T-helper 2 cell treated with Interferon-gamma antibody and Interleukin-4, amounts not matched to agents 100 ng/mL and 5 ng/mL, for 36 hours (primary cell): ENCODE results near the gene GSTO2. TPM values are rescaled to one million over a fixed set of nuclear protein-coding genes. Genes with fewer than 3 reads are reported as not detected.

Experiments used
- intact Hi-C: fragments of 100-400 bp; cut with micrococcal nuclease; formaldehyde crosslinking; loops from one replicate; pipeline ENCODE4 v1.15.1; 2023
- total RNA-seq: library from RNA; stranded (reverse); gene quantifications from 2 replicates; pipeline ENCODE4 v1.2.3, GENCODE V29; 2022

Gene GSTO2
- total RNA-seq, 1 donor from 2014 or later, result 0.66 TPM

DNA sequence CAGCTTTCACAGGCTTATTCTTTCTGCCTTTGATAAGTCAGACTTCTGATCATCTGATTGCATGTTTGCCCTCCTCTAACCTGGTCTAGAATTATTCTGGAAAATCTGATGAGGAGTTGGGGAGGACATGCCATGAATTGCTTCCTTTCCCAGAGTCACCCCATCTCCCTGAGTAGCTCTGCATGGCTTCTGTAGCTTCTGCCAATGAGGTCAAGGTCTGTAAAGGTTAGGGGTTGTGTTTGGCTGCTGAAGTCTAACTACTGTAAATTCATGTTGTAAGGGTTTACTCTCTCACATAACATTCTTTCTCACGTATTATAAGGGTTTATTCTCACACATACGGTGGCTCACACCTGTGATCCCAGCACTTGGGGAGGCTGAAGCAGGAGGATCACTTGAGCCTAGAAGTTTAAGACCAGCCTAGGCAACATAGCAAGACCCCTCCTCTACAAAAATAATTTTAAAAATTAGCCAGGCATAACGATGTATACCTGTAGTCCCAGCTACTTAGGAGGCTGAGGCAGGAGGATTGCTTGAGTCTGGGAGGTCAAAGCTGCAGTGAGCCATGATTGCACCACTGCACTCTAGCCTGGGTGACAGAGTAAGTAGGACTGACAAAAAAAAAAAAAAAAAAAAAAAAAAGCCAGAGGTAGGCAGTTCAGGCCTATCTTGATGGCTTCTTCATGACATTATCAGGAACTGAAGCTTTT lies 10.7 kb downstream of the GSTO2 start:
- intact Hi-C loops, result no loop called here

GRCh38 chr10:104281694-104282093 lies 12.7 kb downstream of the GSTO2 start:
- intact Hi-C loops, result no loop called here

GRCh38 chr10:104284846-104285245 lies 15.9 kb downstream of the GSTO2 start:
- intact Hi-C loops, result no loop called here

GRCh38 chr10:104286939-104287338 lies 18.0 kb downstream of the GSTO2 start:
- intact Hi-C loops, result no loop called here

GRCh38 chr10:104288355-104288754 lies 19.4 kb downstream of the GSTO2 start:
- intact Hi-C loops, result no loop called here

- intact Hi-C loops, result loop anchor here (1.0 to 2.0 kb wide), 5 partner anchors 14 to 323 kb away; partner anchors contain the start of gene ITPRIP
Observed at GRCh38 chr10:104291439-104291951, 22.5 kb downstream of the GSTO2 start.

DNA sequence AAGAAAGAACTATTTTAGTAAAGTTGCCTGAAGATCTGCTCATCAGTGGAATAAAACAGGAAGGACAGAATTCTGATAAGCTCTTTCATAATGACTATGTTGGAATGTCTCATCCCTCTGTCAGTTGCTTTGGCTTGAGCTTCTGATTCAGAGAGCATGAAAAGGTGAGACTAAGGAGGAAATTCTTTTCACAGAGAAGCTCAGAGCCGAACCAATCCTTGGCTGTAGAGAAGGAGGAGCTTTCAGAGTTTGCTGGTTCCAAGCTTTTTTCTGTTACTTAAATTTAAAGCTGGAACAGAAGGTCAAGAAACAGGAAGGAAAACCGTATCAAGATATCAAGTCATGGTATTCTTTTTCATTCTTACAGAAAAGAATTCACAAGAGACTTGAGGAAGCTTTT lies 24.0 kb downstream of the GSTO2 start:
- intact Hi-C loops, result no loop called here

- intact Hi-C loops, result no loop called here
Observed at GRCh38 chr10:104293781-104294321, 24.9 kb downstream of the GSTO2 start.

DNA sequence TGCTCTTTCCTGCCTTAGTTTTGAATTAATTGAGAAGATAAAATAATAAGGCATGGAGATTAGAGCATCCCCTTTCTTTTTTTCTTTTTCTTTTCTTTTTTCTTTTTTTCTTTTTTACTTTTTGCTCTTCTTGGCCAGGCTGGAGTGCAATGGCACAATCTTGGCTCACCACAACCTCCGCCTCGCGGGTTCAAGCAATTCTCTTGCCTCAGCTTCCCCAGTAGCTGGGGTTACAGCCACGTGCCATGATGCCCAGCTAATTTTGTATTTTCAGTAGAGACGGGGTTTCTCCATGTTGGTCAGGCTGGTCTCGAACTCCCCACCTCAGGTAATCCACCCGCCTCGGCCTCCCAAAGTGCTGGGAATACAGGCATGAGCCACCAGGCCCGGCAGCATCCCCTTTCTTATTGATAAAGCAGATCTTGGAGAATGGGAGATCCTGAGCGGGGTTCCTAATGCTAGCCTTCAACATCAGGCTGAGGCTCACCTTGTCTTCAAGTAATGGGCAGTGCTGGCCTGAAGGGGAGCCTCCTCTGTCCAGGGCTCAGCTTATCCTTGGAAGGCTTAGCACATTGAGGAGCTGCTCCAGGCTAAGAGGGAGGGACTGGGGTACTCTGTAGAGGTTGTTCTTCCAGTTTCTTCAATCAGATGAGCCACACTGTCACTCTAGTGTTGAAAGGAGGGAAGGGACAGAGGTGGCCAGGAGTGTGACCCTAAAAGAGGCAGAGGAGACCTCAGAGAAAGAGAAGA lies 27.9 kb downstream of the GSTO2 start:
- intact Hi-C loops, result no loop called here

- intact Hi-C loops, result no loop called here
Observed at GRCh38 chr10:104297697-104298660, 29.0 kb downstream of the GSTO2 start.

DNA sequence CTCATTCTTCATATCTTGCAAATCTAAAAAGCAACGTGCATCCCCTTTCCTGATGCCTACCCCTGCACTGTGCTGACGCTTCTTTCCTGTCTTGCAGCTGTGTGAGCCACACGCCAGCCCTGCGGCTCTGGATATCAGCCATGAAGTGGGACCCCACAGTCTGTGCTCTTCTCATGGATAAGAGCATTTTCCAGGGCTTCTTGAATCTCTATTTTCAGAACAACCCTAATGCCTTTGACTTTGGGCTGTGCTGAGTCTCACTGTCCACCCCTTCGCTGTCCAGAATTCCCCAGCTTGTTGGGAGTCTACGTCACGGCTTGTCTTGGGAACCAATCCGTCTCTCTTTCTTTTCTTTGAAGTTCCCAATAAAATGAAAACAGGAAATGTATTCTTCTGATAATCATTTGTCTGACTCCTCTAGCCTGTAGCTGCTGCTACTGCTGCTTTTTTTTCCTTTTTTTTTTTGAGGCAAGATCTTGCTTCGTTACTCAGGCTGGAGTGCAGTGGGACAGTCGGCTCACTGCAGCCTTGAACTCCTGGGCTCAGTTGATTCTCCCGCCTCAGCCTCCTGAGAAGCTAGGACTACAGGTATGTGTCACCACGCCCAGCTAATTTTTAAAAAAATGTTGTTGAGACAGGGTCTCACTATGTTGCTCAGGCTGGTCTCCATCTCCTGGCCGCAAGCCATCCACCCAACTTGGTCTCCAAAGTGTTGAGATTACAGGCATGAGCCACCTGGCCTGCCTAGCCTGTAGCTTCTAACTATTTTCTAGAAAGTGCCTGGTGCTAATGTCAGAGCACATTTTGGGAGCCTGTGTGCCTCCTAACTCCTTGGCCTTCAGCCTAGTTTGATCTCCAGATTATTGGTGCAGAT lies 30.3 kb downstream of the GSTO2 start:
- intact Hi-C loops, result no loop called here

GRCh38 chr10:104300002-104300735 lies 31.2 kb downstream of the GSTO2 start:
- intact Hi-C loops, result no loop called here

DNA sequence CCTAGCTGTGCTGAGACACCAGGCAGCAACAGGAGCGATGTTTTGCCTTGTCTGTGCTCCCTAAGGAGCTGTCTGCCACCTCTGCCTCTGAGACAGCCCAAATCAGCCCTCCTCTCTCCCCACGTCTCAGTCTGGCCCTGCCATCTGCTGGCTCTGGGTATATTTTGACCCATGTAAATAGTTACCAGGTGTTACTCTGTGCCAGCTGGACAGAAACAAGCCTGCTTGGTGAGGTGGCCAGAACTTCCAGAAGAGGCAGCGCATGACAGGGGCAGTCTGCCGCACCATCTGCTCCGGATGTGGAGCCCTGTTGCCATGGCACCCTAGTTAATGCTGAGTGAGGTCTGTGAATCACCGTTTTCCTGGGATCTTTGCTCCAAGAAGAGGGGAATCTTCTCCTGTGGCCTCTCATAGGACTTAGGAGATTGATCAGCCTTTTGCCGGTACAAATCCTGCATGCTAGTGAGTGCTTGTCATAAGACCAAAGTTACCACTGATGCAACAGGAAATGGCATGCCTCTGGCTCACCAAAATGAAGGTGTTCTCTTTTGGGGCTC lies 31.8 kb downstream of the GSTO2 start:
- intact Hi-C loops, result no loop called here

DNA sequence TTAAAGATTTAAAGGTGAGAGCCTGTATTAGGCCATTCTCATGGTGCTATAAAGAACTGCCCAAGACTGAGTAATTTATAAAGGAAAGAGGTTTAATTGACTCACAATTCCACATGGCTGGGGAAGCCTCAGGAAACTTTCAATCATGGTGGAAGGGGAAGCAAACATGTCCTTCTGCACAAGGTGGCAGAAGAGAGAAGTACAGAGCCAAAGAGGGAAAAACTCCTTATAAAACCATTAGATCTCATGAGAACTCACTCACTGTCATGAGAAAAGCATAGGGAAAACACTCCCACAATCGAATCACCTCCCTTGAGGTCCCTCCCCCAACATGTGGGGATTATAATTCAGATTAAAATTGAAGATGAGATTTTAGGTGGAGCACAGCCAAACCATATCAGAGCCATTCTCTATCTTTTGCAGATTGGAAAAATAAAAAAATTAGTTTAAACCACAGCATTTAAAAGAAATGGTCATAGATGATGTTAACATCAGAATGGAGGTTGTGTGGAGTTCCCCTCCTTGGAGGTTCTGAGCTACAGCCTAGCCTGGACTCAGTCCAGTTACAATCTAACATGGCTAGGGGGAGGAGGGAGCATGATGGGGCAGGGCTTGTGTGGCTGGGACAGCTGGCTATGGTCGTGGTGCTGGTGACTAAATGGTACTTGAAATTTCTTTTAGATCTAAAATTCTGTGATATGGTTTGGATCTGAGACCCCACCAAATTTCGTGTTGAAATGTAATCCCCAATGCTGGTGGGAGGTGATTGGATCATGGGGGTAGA lies 33.1 kb downstream of the GSTO2 start:
- intact Hi-C loops, result no loop called here

DNA sequence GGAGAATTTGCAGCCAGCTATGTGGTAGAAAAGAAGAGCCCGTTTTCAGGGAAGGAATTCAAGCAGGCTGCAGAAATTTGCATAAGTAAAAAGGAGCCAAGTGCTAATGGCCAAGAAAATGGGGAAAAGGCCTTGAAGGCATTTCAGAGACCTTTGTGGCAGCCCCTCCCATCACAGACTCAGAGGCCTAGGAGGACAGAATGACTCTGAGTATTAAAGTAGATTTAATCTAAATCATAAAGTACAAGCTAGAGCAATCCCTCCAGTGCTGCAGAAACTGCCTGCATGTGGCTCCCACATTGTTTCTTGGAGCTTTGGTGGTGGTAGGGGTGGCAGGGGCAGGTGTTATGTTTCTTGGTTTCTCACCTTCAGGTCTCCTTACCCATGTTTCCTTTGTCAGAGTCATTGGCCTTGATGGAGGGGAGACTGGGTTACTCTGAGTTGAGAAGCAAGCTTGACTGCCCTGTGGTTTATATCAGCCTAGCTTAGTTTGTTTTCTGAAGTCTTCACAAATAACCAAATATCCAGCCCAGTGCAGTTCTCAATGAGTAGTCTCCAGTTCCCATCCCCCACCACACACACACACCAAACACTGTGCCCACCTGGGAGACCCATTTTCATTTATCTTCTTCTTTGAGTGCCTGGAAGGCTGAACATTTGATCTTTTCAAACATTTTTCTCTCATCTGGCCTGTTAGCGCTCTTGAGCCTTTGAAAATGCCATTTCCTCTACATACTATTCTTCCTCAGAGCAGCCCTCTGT lies 34.8 kb downstream of the GSTO2 start:
- intact Hi-C loops, result no loop called here

GRCh38 chr10:104304356-104304745 lies 35.4 kb downstream of the GSTO2 start:
- intact Hi-C loops, result no loop called here

GRCh38 chr10:104304927-104305326 lies 35.9 kb downstream of the GSTO2 start:
- intact Hi-C loops, result loop anchor here (1.0 kb wide), 3 partner anchors 14 to 45 kb away; partner anchors contain the start of gene ITPRIP

- intact Hi-C loops, result no loop called here
Observed at GRCh38 chr10:104306897-104307296, 37.9 kb downstream of the GSTO2 start.
